ENCODE results near the gene BTBD7.

DNA sequence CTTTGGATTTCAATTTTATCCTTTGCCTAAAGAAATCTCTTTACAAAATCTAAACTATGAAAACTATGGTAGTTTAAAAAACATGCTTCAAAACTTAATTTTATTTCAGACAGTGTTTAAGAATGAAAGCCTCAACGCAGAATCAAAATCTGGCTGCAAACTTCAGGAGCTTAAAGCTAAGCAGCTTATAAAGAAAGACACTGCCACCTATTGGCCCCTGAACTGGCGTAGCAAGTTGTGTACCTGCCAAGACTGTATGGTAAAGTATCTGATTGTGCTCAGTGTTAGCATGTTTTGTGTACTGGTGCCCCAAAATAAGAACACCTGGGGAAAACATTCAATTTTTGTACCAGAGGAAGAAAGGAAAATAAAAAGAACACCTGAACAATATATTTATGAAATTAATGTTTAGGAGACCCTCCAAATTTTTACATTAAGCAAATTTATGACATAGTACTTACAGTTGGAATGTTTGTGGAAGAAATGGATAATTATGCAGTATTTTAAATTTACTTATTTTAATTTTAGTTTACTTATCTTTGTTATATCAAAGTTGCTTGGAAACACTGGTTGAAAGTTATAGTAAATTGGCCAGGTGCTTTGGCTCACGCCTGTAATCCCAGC is 113.6 kb downstream of the BTBD7 start:
- TF ChIP-seq, protein P1, sequence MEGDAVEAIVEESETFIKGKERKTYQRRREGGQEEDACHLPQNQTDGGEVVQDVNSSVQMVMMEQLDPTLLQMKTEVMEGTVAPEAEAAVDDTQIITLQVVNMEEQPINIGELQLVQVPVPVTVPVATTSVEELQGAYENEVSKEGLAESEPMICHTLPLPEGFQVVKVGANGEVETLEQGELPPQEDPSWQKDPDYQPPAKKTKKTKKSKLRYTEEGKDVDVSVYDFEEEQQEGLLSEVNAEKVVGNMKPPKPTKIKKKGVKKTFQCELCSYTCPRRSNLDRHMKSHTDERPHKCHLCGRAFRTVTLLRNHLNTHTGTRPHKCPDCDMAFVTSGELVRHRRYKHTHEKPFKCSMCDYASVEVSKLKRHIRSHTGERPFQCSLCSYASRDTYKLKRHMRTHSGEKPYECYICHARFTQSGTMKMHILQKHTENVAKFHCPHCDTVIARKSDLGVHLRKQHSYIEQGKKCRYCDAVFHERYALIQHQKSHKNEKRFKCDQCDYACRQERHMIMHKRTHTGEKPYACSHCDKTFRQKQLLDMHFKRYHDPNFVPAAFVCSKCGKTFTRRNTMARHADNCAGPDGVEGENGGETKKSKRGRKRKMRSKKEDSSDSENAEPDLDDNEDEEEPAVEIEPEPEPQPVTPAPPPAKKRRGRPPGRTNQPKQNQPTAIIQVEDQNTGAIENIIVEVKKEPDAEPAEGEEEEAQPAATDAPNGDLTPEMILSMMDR (IDR thresholded peaks at IDR 0.05) = peak; percentile 45 to 71 (median 60)
- TF ChIP-seq POLR2A (IDR thresholded peaks at IDR 0.05) = no peak
